H1 (cell line): ENCODE measurements around the gene HOXB7. TPM values are rescaled to one million over a fixed set of nuclear protein-coding genes. Genes with fewer than 3 reads are reported as not detected.

Experiments used
- FOSL1 ChIP-seq: IDR thresholded peaks from 2 replicates; pipeline ENCODE4 v1.6.1; 2011; ENCODE audit warnings: mild to moderate bottlenecking, low read depth, low read length, moderate library complexity; ENCODE audit not compliant: insufficient read depth
- JUND ChIP-seq: IDR thresholded peaks from 2 replicates; pipeline ENCODE4 v1.6.1; 2011; ENCODE audit warnings: mild to moderate bottlenecking, improper control_type of control experiment, low read length
- polyA plus RNA-seq, 7 experiments: library from polyadenylated mRNA; depleted of rRNA in 3 of 7; stranded (reverse) in 5 of 7; unstranded in 2 of 7; fragments of >200 nt in 5 of 7; fragments of 200-250 nt in 2 of 7; gene quantifications; 1 replicate in 5 of 7; 2 replicates in 1 of 7; 4 replicates in 1 of 7; pipeline versions ENCODE4 v1.2.1 to v1.2.3, GENCODE V29; 2011 to 2013; ENCODE audit warnings: missing spikeins in 2 of 7, mixed read lengths in 2 of 7
- total RNA-seq: library from RNA; stranded (reverse); fragmentation: NEBNext Ultra II Directional; extraction: Animal tissue kit (Norgen Biotek cat#: 25700); gene quantifications from 2 replicates; pipeline ENCODE4 v1.2.1, GENCODE V29; 2021
- TF ChIP-seq, protein P1 (sequence below): IDR thresholded peaks from 2 replicates; pipeline ENCODE4 v1.6.1; 2012; ENCODE audit warnings: inconsistent platforms

Gene HOXB7
- total and polyA plus RNA-seq, 2 of the 8 experiments (the other 6 are each of a cell fraction or from before 2014, with no cell fraction given), result not detected

DNA sequence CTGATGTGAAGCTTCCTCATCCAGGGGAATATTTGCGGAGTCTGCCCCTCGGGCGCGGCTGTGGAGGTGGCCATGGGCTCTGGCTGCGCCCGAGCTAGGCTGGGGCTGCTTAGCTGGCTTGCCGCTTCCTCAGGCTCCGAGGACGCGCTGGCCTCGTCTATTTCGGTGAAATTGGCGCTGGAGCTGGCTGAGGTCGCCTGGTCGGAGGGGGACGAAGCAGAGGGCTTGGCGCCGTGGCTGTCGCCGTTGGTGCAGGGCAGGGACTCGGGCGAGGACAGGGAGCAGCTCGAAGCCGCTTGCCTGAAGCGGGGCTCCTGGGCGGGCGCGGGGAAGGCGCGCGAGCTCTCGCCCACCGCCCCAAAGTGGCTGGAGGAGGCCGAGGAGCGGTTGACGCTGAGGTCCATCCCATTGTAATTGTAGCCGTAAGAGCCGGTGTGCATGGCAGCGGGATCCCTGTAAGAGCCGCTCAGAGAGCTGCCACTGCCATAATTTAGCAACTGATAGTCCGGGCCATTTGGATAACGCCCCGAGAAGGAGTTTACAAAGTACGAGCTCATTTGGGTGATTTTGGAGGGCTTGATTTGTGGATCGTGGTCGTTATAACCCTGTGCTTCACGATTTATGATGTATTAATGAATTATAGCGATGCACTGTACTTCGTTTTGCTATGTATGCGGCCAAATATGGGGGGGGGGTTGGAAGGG, 17.5 kb downstream of the HOXB7 start, which contains the start of gene HOXB5 (continued):
- TF ChIP-seq JUND (no peak), FOSL1 (no peak)
- TF ChIP-seq, protein P1, sequence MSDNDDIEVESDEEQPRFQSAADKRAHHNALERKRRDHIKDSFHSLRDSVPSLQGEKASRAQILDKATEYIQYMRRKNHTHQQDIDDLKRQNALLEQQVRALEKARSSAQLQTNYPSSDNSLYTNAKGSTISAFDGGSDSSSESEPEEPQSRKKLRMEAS, result peak; percentile 21; the same call in 1 of the 2 replicates
